ENCODE results near the gene BACH2.

The BACH2 gene

DNA sequence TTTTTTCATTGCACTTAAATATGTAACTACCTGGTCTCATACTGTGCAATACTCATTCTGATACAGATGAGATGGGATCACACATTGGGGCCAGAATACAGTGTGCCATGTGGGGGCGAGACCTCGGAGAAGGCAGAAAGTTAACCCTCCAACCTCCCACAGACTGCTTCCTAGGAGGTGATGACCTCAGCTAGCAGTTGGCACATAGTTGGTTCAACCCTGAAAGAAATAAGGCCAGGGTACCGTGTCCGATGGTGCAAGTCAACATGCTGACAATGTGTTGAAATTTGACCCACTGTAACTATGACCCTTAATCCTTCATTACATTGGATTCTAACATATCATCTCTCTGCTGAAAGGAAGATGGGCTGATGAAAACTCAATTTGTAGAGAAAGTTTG, 340.5 kb downstream of the BACH2 start:
- no peak for DNase-seq

DNA sequence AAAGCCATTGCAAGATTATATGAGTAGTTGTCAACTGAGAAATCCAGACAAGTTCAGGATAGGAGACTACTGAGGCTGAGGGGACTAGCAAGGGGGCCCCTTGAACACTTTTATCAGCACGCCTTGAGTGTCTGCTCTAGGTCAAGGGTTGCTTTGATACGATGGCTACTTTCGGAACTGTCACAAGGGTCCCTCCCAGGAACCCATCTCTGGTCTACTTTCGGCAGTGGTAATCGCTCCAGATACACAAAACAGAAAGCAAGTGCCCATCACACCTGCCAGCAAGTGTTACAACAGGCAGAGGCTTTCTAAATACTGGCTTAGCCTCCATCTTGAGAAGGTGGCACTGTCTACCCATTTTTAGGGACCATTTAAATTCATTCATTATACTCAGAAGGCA, 341.3 kb downstream of the BACH2 start:
- no peak for DNase-seq

DNA sequence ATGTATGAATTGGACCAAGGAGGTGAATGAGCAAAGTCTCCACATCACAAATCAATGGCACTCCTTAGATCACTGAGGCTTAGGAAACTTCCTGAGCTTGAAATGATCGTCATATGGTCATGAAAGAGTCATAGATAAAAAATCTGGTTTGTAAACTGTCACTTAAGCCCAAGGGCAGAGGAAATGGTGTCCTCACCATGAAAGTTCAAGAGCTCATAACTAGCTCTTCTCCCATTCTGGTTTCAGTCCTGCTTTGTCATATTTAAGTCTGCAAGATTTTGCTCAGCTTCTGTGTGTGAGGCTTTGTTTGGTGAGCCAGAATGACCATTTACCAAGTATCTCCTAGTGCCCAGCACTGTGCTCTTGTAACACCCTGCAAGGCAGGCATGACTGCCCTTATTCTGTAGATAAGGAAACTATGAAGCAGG, 341.9 kb downstream of the BACH2 start:
- DNase-seq: no peak

DNA sequence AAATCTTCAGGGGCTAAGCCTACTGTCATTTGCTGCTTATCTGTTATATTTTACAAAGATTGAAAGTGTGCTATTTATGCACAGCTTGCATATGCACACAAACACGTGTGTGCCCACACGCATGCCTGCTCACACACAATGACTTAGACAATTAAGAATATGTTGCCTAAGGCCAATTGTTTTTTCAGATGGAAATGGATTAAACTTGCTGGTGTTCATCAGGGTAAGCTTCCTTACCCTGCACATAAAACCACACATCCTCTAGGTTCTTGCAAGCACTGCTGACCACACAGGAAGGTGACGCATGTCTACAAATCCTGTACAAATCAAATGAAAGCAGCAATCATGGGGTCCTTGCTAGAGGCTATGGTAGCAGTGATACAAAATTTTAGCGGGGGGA, 344.0 kb downstream of the BACH2 start:
- no peak for DNase-seq

DNA sequence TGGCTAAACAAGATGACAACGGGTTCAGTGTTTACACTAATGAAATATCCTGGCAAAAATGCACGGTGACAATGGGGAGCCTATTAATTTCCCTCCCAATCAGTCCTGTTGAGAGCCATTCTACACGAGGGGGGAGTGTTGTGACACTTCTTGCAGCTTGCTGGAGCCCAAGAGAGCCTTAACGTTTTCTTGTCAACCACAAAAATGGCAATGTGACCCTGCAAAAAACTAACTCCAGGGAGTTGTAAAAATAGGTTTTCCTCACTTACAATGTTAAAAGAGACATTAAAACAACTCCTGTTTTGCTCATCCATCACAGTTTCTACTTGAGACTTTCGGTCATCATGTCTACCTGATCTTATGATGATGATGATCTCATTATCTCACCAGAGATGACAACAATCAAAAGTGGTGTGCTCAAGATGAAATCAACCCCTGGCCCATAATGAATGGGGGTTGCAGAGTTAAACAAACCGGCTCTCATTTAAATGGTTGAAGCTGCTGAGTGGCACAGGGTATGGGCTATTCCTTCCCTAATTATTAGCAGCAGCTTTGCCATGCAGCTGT, 344.5 kb downstream of the BACH2 start:
- no peak for DNase-seq

DNA sequence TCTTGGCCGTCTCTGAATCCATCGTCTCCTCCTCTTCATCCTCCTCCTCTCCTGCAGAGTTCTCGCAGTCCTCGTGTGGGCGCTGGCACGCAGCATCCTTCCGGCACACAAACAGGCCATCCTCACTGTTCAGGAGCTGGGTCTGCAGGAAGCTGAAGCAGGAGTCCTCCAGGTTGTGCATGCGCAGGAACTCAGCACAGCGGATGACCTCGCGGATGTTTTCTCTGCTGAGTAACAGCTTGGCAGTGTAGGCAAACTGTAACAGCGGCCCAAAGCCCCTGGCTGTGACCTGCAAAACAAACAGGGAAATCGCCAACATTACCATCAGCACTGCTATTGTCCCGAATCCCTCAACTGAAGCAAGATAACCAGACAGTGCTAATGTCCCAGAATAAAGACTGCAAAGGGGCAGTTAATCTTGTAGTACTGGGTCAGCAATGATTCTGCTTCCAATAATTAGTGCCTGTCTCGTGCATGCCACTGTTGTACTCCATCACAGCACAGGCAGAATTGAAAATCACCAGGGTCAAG, 345.0 kb downstream of the BACH2 start:
- DNase-seq: no peak

DNA sequence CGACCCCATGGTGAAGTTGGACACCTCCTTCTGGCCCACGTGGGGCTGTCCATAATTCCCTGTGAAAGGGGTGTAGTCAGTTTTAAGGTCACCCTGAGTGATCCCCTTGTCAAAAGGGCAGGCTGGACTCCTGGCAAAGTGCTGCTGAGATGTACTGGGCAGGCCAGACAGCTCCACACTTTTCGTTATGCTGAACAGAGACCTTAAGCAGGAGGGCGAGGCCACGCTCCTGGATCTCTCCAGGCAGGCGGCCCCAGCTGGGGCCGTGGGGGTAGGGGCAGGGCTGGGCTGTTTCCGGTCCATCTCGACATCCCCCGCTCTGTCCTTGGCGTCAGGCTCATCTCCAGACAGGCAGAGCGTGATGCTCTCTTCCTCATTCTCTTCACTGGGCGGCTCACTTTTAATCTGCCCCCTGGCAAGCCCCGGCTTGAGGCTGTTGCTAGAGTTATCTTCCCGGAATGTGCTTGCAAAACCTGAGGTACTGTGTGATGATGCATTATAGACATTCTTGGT, 345.7 kb downstream of the BACH2 start:
- DNase-seq: no peak

DNA sequence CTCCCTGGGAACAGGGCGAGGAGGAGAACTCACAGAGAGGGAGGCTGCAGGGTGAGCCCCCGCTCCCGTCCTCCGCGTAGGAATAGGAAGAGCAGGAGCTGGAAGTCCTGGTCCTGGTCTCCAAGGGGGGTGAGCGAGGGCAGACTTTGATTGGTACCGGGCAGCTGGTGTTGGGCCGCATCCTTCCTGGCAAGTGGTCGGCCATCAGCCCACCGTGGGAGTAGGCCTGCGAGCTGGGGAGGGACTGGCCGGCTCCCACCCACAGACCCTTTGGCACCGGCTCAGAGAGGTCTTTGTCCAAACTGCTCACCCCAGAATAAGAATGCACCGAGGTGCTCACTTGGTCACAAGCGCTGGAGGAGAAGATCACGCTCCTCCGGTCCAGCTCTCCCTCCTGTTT, 346.2 kb downstream of the BACH2 start:
- no peak for DNase-seq

DNA sequence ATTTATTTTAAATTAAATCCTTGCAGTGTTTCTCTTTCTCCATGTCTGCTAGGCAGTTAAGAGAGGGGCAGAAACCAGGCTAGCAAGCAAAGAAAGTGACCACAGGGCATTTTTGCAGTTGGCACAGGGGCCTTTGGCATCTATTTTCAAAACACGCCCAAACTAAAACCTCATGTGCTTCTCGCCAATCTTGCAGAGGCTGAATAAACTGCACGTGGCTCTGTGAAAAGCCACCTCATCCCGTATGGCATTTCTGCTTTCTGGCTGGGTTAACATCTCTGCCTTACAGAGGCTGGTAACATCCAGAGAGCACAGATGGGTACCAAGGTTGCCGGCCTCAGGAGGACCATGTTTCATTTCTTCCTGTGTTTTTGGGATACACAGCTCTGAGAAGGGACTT, 347.8 kb downstream of the BACH2 start:
- DNase-seq: no peak

DNA sequence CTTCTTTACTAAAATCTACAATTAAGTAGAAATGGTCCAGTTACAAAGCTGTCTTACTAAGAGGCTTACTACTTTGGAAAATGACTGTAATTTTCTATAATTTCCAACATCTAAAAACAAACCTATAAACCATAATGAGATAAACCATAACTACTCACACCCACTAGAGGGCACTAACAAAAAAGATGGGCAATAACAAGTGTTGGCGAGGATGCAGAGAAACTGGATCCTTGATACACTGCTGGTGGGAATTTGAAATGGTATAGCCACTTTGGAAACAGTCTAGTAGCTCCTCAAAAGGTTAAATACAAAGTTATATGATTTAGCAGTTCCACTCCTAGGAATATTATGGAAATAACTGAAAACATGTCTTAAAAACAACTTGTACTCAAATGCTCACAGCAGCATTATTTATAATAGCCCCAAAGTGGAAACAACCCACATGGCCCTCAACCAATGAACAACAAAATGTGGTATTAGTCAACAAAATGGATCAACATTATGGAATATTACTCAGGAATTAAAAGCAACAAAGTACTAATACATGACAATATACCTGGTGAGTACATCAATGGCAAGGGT, 351.7 kb downstream of the BACH2 start:
- peak in 1 of 2 experiments; percentile 18 for DNase-seq

DNA sequence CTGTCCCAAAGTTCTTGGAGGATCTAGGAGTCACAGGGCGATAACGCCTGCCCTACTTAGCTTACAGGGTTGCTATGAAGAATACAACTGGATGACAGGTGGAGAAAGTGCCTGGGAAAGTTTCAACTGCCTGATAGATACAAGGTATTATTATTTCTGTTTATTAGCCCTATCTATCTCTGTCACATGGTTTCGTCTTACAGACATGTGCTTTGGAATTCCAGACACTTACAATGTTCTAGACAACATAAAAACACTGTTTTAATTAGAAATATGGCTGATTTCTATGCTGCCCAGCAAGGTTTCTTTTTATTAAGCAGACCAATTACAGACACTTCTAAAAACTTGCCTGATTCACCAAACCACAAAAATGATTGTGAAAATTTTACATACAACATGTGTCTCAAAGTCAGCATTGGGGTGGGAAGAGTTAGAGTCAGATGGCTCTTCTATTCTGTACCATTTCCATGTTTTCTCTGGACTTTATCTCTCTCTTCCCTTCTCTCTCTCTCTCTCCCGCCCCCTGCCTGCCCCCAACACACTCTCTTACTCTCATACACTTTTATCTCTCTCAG, 352.4 kb downstream of the BACH2 start:
- no peak for DNase-seq

DNA sequence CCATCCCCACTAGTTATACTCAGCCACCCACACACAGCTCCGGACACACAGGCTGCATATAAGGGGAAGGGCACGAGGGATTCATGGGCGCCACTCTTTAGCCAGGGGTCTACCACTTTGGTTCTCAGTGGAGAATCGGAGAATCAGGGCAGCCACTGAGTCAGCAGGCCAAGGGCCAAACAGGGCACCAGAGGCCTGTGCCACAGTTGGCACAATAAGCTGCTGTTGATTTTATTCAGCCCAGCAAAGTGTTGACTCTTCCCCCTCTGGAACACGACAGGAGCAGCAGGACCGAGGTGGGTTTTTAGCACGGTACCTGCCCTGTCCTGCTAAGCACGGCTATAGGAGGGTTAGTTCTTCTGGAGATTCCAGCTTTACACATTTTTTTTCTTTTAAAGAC, 354.0 kb downstream of the BACH2 start:
- DNase-seq: no peak

DNA sequence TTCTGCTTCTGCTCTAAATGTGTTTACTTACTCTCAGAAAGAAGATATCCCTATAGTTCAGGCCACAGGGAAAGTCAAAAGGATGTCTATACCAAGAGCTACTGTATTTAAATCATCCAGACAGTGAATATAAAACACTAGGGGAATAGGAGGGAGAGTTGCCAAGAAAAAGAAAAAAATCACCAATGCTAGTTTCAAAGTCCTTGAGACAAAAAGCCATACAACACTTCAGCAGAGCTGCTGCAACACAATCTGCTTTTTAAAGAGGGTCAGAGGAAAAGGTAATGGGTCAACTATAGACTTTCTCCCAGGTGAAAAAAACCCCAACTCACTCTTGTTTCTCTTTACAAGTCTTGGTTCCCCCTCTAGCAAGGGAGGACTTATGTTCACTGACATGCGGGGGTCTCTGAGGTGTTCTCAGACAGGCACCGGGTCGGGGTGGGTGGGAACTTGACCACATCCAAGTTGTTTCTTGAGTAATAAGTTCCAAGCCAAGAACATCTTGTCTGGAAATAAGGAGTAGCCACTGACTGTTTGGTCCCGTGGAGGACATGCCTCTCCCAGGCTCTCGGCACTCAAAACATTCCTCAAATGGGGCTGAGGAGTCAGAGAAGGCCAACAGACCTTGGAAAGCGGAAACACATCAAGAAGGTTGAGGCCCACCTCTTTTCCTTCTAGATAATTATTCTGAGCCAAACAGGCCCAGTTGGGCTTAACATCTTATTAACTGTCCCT, 354.7 kb downstream of the BACH2 start:
- no peak for DNase-seq

DNA sequence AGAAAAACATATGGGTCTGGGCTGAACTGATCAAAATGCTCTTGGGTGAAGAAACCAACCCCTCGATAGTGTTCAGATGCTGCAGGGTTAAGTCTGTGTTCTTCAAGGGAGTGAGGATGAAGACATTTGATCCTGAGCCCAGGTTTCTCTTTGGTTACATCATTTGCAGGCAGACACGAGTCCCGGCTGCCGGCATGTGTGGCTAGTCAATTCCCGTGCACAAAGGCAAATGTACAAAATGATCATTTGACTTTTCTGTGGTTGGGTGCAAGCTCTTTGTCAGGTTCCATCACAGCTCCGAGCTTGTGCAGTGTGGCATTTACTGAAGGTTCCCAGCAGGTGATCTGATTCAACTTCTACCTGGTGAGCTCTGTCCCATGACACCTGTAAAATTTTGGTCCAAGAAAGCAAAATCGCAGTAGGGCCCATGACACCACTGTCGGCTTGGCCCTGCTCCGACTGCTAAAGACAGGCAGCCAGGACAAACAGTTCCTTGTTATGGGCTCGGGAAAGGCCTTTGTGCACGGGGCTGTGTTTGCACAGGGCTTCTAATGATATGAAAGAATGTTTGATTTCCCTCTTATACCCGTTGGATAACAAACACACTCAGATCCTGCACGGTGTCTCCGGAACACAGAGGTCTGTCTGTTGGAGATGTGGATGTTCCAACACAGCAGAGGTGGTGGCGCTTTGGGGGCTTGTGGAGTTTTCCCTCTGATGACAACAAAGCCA, 355.4 kb downstream of the BACH2 start:
- no peak for DNase-seq

DNA sequence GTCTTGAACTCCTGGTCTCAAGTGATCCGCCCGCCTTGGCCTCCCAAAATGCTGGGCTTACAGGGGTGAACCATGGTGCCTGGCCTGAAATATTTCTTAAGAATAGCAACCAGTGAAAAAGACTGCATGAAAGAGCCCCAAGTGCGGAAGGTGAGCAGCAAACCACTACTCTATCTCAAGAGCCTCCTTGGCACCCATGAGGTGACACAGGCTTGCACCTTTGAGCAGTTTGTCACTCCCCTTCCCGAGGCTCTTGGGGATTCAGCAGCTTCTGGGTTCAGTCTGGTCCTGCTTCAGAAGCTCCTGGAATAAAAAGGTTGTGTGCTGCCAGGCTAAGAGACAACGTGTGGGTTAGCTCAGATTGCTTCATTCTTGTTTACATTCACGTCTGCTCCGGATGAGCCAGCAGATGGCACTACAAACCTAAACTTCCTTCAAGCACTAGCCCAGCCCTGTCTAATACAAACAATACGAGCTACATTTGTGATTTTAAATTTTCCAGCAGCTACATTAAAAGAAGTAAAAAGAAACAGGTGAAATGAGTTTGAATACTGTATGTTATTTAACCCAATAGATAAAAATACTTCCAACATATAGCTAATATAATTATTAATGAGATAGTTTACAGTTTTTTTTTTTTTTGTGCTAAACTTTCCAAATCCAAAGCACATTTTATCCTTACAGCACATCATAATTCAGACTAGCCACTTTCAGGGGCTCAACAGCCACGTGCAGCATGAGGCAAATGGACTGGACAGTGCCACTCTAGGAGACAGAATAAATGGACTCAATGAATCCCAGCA, 356.2 kb downstream of the BACH2 start:
- DNase-seq: peak in 1 of 2 experiments; percentile 75

DNA sequence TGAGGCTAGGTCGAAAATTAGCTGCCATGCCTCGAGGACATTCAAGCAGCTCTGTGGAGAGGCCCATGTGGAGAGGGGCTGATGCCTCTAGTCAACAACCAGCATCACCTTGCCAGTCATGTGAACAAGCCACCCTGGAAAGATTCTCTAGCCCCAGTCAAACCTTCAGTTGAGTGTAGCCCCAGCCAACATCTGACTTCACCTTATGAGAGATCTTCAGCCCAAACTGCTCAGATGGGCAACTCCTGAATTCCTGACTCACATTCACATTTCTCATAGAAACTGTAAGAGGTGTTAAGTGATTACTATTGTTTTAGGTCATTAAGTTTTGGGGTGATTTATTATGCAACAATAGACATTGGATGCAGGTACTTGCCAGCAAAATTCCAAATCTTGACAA, 357.5 kb downstream of the BACH2 start:
- DNase-seq: no peak

DNA sequence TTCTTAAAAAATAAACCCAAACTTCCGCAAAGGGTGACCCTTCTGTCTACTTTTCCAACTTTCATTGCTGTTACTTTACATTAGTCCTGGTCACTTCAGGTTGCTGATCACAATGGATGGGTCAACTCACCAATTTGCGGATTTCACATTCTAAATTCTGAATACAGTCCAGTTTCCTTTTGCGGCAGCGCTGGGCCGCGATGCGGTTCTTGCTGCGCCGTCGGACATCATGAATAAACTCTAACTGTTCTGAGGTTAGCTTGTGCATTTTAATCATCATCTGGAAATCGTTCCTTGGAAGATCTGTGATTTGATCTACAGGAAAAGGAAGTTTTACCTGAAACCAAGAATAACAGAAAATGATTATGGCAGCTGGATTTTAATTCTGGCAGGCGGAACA, 358.6 kb downstream of the BACH2 start:
- no peak for DNase-seq

DNA sequence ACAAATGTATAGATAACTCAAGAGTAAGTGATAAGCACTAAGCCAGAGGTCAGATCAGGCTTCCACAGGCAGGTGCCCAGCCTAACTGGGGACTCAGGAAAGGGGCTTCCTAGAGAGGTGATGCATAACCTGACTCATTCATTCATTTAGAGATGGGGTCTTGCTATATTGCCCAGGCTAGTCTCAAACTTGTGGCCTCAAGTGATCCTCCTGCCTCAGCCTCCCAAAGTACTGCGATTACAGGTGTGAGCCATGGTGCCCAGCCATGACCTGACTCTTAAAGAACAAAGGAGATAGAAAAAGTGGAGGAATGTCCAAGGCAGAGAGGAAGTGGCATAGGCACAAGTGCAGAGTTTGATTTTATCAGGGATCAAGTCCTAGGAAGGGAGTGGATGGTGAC, 360.5 kb downstream of the BACH2 start:
- DNase-seq: no peak

DNA sequence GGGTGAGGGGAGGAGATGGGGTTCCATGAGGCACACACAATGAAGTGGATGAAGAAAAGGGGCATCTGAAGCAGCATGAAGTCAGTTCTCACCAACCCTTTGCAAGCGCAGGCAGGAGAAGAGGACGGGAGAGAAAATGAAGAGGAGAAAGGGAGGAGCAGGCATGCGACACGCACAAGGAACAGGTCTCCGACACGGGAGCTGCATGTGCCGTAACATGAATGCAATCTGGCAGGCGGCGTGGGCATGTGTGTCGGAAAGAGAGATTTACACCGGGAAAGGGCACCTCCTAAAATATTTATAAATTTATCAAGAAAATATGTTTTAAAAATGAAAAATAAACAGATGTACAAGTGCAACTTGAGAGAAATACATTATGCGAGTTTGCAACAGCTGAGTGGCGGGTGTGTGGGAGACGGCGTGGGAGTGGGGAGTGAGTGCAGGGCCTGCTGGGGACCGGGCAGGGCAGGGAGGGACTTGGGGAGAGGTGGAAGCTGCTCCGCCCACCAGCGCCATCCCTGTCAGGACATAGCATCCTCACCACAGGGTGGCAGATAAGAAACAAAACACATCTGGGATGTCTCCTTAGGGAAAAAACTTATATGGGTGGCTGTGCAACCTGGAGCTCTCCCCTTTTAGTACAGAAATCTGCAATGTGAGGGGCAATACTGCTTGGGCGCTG, 361.8 kb downstream of the BACH2 start:
- no peak for DNase-seq

DNA sequence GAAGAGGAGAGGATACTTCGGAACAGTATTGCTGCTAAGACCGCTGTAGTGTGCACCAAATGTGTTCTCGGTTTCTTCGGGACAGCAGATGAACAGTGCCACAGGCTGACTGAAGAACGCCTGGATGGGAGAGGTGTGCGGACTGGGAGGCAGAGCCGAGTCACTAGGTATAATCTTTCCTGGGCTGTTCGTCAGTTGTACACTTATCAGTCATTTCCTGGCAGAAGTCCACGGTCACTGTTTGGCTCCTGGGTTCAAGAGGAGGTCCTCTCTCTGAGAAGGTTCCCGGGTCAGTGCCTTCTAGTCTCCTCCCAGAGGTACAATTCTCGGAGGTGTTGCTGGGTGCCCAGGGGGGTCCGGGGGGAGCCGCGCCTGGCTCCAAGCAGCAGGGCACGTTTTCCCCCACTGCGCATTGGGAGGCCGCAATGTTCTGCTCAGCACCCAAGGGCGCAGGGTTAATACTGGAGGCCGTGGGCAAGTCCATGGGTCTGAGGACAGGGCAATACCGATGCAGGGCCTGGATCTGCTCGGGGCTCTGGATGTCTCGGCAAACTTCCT, 364.3 kb downstream of the BACH2 start:
- DNase-seq: no peak

DNA sequence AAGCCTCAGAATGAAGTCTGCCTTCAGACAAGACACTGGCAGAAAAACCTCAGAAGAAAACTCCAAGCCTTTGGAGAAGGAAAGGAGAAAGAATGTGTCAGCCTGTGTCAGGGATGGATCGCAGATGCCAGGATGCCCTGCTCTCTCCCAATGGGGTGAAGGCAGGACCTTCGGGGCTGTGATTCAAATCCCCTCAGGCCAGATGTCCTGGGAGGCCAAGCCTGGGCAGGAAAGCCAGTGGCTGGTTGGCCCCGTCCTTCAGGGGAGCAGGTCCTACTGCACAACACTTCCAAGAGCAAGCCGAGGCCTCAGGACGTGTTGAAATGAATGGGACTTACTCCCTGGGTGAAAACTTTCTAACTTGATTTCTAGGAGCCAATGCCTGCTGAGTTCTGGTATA, 365.9 kb downstream of the BACH2 start:
- no peak for DNase-seq
